Loucy (cell line): Measurements from ENCODE around the gene CTXND2.
"Not testable (repeated sequence)": the region's sequence is repeated elsewhere in the genome, so short reads cannot be mapped to it uniquely, and the experiment has no call there.

ENCODE experiments used
- H2AFZ ChIP-seq: fragments of 200-600 bp; sonication (generic); 2 replicates; pipeline ENCODE4 v1.6.0; 2016; ENCODE audit warnings: antibody characterized with exemption, mild to moderate bottlenecking, low read length, moderate library complexity
- H3F3A ChIP-seq: fragments of 200-600 bp; 2 replicates; pipeline ENCODE4 v1.6.0; 2016; ENCODE audit warnings: antibody characterized with exemption, low read depth, mild to moderate bottlenecking
- H3K27me3 ChIP-seq: fragments of 200-600 bp; sonication (generic); 2 replicates; pipeline ENCODE4 v1.6.1; 2014; ENCODE audit warnings: low read length, mild to moderate bottlenecking; ENCODE audit not compliant: insufficient read depth, poor library complexity, severe bottlenecking
- H3K36me3 ChIP-seq: fragments of 200-600 bp; sonication (generic); 2 replicates; pipeline ENCODE4 v1.6.1; 2016; ENCODE audit warnings: low read length; ENCODE audit not compliant: insufficient read depth
- H3K4me1 ChIP-seq: fragments of 200-600 bp; sonication (generic); 2 replicates; pipeline ENCODE4 v1.5.1; 2014; ENCODE audit warnings: low read length, mild to moderate bottlenecking; ENCODE audit not compliant: insufficient read depth, poor library complexity, severe bottlenecking
- H3K4me2 ChIP-seq: fragments of 200-600 bp; sonication (generic); 2 replicates; pipeline ENCODE4 v1.6.0; 2014; ENCODE audit warnings: antibody characterized with exemption, low read length, low read depth, mild to moderate bottlenecking; ENCODE audit not compliant: poor library complexity, severe bottlenecking
- H3K4me3 ChIP-seq: fragments of 200-600 bp; sonication (generic); 2 replicates; pipeline ENCODE4 v1.5.1; 2014; ENCODE audit warnings: low read length, mild to moderate bottlenecking, mixed read lengths; ENCODE audit not compliant: poor library complexity, severe bottlenecking
- H3K79me2 ChIP-seq: fragments of 200-600 bp; sonication (generic); 2 replicates; pipeline ENCODE4 v1.6.1; 2014; ENCODE audit warnings: low read length; ENCODE audit not compliant: insufficient read depth
- H3K9ac ChIP-seq: fragments of 200-600 bp; sonication (generic); 2 replicates; pipeline ENCODE4 v1.6.0; 2014; ENCODE audit warnings: mild to moderate bottlenecking, low read depth, low read length, moderate library complexity; ENCODE audit not compliant: poor library complexity, severe bottlenecking
- H3K9me2 ChIP-seq: fragments of 200-600 bp; sonication (generic); replicated peaks from 2 replicates; pipeline ENCODE4 v1.6.1; 2016; ENCODE audit warnings: low read depth, low read length, mixed read lengths
- H3K9me3 ChIP-seq: fragments of 200-600 bp; sonication (generic); 2 replicates; pipeline ENCODE4 v1.6.1; 2014; ENCODE audit warnings: mild to moderate bottlenecking, antibody characterized with exemption, low read length, low read depth; ENCODE audit not compliant: insufficient read depth
- H4K20me1 ChIP-seq: fragments of 200-600 bp; sonication (generic); 2 replicates; pipeline ENCODE4 v1.6.0; 2014; ENCODE audit warnings: antibody characterized with exemption, low read length, mild to moderate bottlenecking; ENCODE audit not compliant: insufficient read depth, poor library complexity, severe bottlenecking
- EZH2phosphoT487 ChIP-seq: fragments of 200-600 bp; IDR thresholded peaks from 2 replicates; pipeline ENCODE4 v1.6.1; 2018; ENCODE audit warnings: antibody characterized with exemption, mild to moderate bottlenecking, moderate library complexity, borderline replicate concordance
- TF ChIP-seq, protein P1 (sequence below): fragments of 200-600 bp; sonication (generic); conservative IDR thresholded peaks from 2 replicates; pipeline ENCODE4 v1.5.1; 2014; ENCODE audit warnings: mild to moderate bottlenecking, antibody characterized with exemption, low read length

Gene CTXND2

DNA sequence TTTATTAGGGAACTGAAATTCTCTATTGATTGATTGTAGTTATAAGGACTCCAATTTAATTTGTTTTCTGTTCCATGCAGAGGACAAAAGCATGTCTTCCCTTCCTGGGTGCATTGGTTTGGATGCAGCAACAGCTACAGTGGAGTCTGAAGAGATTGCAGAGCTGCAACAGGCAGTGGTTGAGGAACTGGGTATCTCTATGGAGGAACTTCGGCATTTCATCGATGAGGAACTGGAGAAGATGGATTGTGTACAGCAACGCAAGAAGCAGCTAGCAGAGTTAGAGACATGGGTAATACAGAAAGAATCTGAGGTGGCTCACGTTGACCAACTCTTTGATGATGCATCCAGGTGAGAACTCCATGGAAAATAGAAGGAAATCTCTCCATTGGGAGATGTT is 40.7 kb downstream of the CTXND2 start:
- no peaks in the 10 kb centered on the region for H3K9me2 ChIP-seq
- H3K4me3 ChIP-seq = peak overlapping the region; percentile 92
- no peaks in the 10 kb centered on the region for H3F3A ChIP-seq
- H3K9me3 ChIP-seq = no peaks in the 10 kb centered on the region
- H3K36me3 ChIP-seq = peaks cover 19% of the 10 kb centered on the region
- H3K4me2 ChIP-seq = peak overlapping the region; percentile 82
- TF ChIP-seq EZH2phosphoT487 = no peak
- H3K27me3 ChIP-seq = no peaks in the 10 kb centered on the region
- H3K4me1 ChIP-seq = peaks cover 12% of the 10 kb centered on the region
- H2AFZ ChIP-seq = no peak overlapping the region
- peaks cover 39% of the 10 kb centered on the region for H3K79me2 ChIP-seq
- peak overlapping the region; percentile 88 for H3K9ac ChIP-seq
- H4K20me1 ChIP-seq = peaks cover 5% of the 10 kb centered on the region

DNA sequence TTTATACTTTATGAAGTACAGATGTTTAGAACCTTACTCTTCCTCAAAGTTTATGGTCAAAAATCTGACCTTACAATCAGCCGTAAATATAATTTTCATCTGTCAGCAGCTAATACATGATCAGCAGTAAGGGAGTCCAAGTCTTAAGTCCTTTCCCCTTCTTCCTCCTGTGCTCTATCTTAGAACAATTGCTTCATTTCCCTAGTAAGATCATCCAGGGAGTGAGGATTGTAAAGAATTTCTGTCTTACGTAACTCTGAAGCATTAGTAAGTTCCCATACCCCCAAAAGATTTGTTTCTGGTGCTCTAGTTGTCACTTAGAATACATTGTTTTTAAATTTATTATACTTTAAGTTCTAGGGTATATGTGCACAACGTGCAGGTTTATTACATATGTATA is 41.4 kb downstream of the CTXND2 start:
- H3K9ac ChIP-seq = no peak overlapping the region

DNA sequence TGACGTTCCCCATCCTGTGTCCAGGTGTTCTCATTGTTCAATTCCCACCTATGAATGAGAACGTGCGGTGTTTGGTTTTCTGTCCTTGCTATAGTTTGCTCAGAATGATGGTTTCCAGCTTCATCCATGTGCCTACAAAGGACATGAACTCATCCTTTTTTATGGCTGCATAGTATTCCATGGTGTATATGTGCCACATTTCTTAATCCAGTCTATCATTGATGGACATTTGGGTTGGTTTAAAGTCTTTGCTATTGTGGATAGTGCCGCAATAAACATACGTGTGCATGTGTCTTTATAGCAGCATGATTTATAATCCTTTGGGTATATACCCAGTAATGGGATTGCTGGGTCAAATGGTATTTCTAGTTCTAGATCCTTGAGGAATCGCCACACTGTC is 41.8 kb downstream of the CTXND2 start:
- H3K9ac ChIP-seq, H3F3A ChIP-seq, H3K9me3 ChIP-seq, H3K9me2 ChIP-seq, H3K4me2 ChIP-seq, H2AFZ ChIP-seq, H3K27me3 ChIP-seq, H3K4me3 ChIP-seq, H4K20me1 ChIP-seq: not testable (repeated sequence)
- Histone ChIP-seq H3K36me3 (peaks cover 19% of the 10 kb centered on the region), H3K4me1 (peaks cover 12% of the 10 kb centered on the region), H3K79me2 (peaks cover 39% of the 10 kb centered on the region)

More for the DNA sequence above, 41.4 kb downstream of the CTXND2 start:
- Histone ChIP-seq H3K9me2 (no peaks in the 10 kb centered on the region), H3K4me3 (peak overlapping the region; percentile 92), H3K27me3 (no peaks in the 10 kb centered on the region), H3K36me3 (peaks cover 19% of the 10 kb centered on the region), H3K4me2 (peak overlapping the region; percentile 82), H3K9me3 (no peaks in the 10 kb centered on the region), H3F3A (no peaks in the 10 kb centered on the region), H3K79me2 (peaks cover 39% of the 10 kb centered on the region), H3K4me1 (peaks cover 12% of the 10 kb centered on the region), H2AFZ (no peak overlapping the region), H4K20me1 (peaks cover 5% of the 10 kb centered on the region)
- TF ChIP-seq, protein P1, sequence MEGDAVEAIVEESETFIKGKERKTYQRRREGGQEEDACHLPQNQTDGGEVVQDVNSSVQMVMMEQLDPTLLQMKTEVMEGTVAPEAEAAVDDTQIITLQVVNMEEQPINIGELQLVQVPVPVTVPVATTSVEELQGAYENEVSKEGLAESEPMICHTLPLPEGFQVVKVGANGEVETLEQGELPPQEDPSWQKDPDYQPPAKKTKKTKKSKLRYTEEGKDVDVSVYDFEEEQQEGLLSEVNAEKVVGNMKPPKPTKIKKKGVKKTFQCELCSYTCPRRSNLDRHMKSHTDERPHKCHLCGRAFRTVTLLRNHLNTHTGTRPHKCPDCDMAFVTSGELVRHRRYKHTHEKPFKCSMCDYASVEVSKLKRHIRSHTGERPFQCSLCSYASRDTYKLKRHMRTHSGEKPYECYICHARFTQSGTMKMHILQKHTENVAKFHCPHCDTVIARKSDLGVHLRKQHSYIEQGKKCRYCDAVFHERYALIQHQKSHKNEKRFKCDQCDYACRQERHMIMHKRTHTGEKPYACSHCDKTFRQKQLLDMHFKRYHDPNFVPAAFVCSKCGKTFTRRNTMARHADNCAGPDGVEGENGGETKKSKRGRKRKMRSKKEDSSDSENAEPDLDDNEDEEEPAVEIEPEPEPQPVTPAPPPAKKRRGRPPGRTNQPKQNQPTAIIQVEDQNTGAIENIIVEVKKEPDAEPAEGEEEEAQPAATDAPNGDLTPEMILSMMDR = no peak
- TF ChIP-seq EZH2phosphoT487 = no peak

DNA sequence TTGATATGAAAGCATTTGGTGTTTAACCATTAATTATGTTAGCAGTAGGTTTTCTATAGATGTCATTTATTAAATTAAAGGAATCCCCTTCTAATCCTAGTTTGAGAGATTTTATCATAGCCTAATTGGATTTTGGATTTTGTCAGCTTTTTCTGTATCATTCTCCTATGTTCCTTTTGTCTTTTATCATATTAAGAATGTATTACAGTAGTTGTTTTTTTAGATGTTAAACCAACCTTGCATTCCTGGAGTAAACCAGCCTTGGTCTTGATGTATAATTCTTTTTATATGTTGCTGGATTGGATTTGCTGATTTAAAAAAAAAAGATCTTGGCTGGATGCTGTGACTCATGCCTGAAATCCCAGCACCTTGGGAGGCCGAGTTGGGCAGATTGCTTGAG is 44.8 kb downstream of the CTXND2 start:
- Histone ChIP-seq H3K36me3 (peaks cover 30% of the 10 kb centered on the region), H3K4me2 (no peak overlapping the region), H3K9ac (no peak overlapping the region), H3K9me2 (no peaks in the 10 kb centered on the region), H3K4me3 (no peak overlapping the region), H2AFZ (no peak overlapping the region), H4K20me1 (peaks cover 8% of the 10 kb centered on the region), H3K79me2 (peaks cover 55% of the 10 kb centered on the region), H3K4me1 (peaks cover 8% of the 10 kb centered on the region), H3K27me3 (no peaks in the 10 kb centered on the region), H3K9me3 (no peaks in the 10 kb centered on the region), H3F3A (no peaks in the 10 kb centered on the region)
- no peak for TF ChIP-seq EZH2phosphoT487
- TF ChIP-seq, protein P1 = no peak
